A549 (cell line): Measurements from ENCODE around the gene PIK3CD.

Experiments
- CEBPB ChIP-seq, 2 experiments: fragments of >200 bp in 1 of 2; sonication (Bioruptor Twin) in 1 of 2; formaldehyde crosslinking in 1 of 2; IDR thresholded peaks; 2 replicates each; pipeline ENCODE4 v1.6.1; 2012 to 2016
- CTCF ChIP-seq: fragments of >200 bp; sonication (Bioruptor Twin); formaldehyde crosslinking; IDR thresholded peaks from 3 replicates; pipeline ENCODE4 v1.5.1; 2016
- ELK1 ChIP-seq: fragments of 150-350 bp; IDR thresholded peaks from 2 replicates; pipeline ENCODE4 v1.6.1; 2014; ENCODE audit warnings: low read depth, mild to moderate bottlenecking, low read length
- EP300 ChIP-seq, 2 experiments: fragments of >200 bp; sonication (Bioruptor Twin); formaldehyde crosslinking; IDR thresholded peaks; 2 replicates in 1 of 2; 3 replicates in 1 of 2; pipeline ENCODE4 v1.6.1; 2016 to 2017
- MYC ChIP-seq: IDR thresholded peaks from 2 replicates; pipeline ENCODE4 v1.6.1; 2012; ENCODE audit warnings: mild to moderate bottlenecking, inconsistent platforms, low read length, improper control_type of control experiment, borderline replicate concordance
- NR3C1 ChIP-seq: fragments of >200 bp; sonication (Bioruptor Twin); formaldehyde crosslinking; IDR thresholded peaks from 3 replicates; pipeline ENCODE4 v1.6.1; 2017
- REST ChIP-seq: fragments of 200-600 bp; sonication (generic); IDR thresholded peaks from 2 replicates; pipeline ENCODE4 v1.6.1; 2016; ENCODE audit warnings: antibody characterized with exemption, mild to moderate bottlenecking, moderate library complexity
- RNF2 ChIP-seq: fragments of 200-600 bp; sonication (generic); IDR thresholded peaks from 2 replicates; pipeline ENCODE4 v1.6.1; 2016; ENCODE audit warnings: low read depth, mild to moderate bottlenecking, antibody characterized with exemption, moderate library complexity, borderline replicate concordance
- SMC3 ChIP-seq: fragments of >200 bp; sonication (Bioruptor Twin); formaldehyde crosslinking; IDR thresholded peaks from 3 replicates; pipeline ENCODE4 v1.6.1; 2018; ENCODE audit warnings: inconsistent platforms
- ZFP36 ChIP-seq: fragments of 450-650 bp; IDR thresholded peaks from 2 replicates; pipeline ENCODE4 v1.6.1; 2014; ENCODE audit warnings: borderline replicate concordance; ENCODE audit not compliant: partially characterized antibody

GRCh38 chr1:9720785-9721605, 69.5 kb downstream of the PIK3CD start:
- TF ChIP-seq CEBPB (IDR thresholded peaks at IDR 0.05): no peak
- TF ChIP-seq MYC: no peak
- TF ChIP-seq RNF2: no peak
- TF ChIP-seq EP300 (IDR thresholded peaks at IDR 0.05): no peak
- no peak for TF ChIP-seq SMC3
- no peak for TF ChIP-seq ZFP36
- no peak for TF ChIP-seq CTCF
- TF ChIP-seq NR3C1: no peak
- TF ChIP-seq ELK1: no peak
- no peak for TF ChIP-seq REST
